HCT116 (cell line): ENCODE measurements around the gene ADAMTSL5. TPM values are rescaled to one million over a fixed set of nuclear protein-coding genes. Genes with fewer than 3 reads are reported as not detected.

ENCODE experiments used
- ATAC-seq: fragments of 200-7000 bp; cut with Tn5 transposase; 2 replicates; pipeline ENCODE4 v1.9.1; 2020; ENCODE audit warnings: mild to moderate bottlenecking, moderate library complexity
- BruUV-seq: library from RNA; stranded (reverse); fragments of 400-500 nt; replicated peaks from 2 replicates; lab custom pipeline; 2021; lab: Mats Ljungman, UMichigan
- CTCF ChIA-PET: fragments of 300-600 bp; sonication (Branson Sonifier 250); formaldehyde crosslinking; loops from one replicate; lab custom pipeline; 2021; ENCODE audit warnings: antibody characterized with exemption; lab: Charles Lee
- POLR2A ChIA-PET: fragments of 300-600, 350-600 bp; sonication (Branson Sonifier 250); formaldehyde crosslinking; loops from one replicate; lab custom pipeline; 2021; ENCODE audit warnings: antibody characterized with exemption; lab: Charles Lee
- RAD21 ChIA-PET, 2 experiments: fragments of 300-600 bp; sonication (Branson Sonifier 250); formaldehyde crosslinking; loops; one replicate each; lab custom pipeline; 2023; ENCODE audit warnings: low total read pairs in 2 of 2; ENCODE audit not compliant: uncharacterized antibody in 2 of 2, unreplicated experiment in 2 of 2, low non-redundant PET in 1 of 2; lab: Charles Lee
- DNase-seq: peaks from one replicate; pipeline ENCODE4 v3.0.0-alpha.2; 2010; ENCODE audit warnings: low read depth, low spot score
- H2AFZ ChIP-seq: fragments of 200-600 bp; shearing (Covaris generic), sonication (generic); 2 replicates; pipeline ENCODE4 v1.6.1; 2017; ENCODE audit warnings: low read depth, mixed run types, mixed read lengths, antibody characterized with exemption, low read length; ENCODE audit not compliant: poor library complexity, severe bottlenecking
- H3K27ac ChIP-seq: 2 replicates; pipeline ENCODE4 v1.5.1; 2012; ENCODE audit warnings: low read depth, low read length
- H3K27me3 ChIP-seq: fragments of 200-600 bp; sonication (generic); 2 replicates; pipeline ENCODE4 v1.6.1; 2016; ENCODE audit warnings: mixed run types, low read length, mixed read lengths; ENCODE audit not compliant: insufficient read depth
- H3K36me3 ChIP-seq, 2 experiments: fragments of 200-500 bp in 1 of 2; fragments of 200-600 bp in 1 of 2; sonication (Bioruptor generic) in 1 of 2; sonication (generic) in 1 of 2; 2 replicates each; pipeline versions ENCODE4 v1.5.1 to v1.6.1; 2014 to 2016; ENCODE audit warnings: low read length in 2 of 2, inconsistent platforms in 1 of 2, mixed read lengths in 1 of 2, mixed run types in 1 of 2; ENCODE audit not compliant: insufficient read depth in 2 of 2, control insufficient read depth in 1 of 2
- H3K4me1 ChIP-seq, 2 experiments: fragments of 200-600 bp in 1 of 2; sonication (generic) in 1 of 2; 2 replicates each; pipeline versions ENCODE4 v1.5.1 to v1.6.1; 2012 to 2017; ENCODE audit warnings: low read length in 2 of 2, inconsistent platforms in 1 of 2, mild to moderate bottlenecking in 1 of 2, mixed read lengths in 1 of 2, mixed run types in 1 of 2, moderate library complexity in 1 of 2; ENCODE audit not compliant: insufficient read depth in 2 of 2, control insufficient read depth in 1 of 2
- H3K4me2 ChIP-seq: fragments of 200-600 bp; sonication (generic); 2 replicates; pipeline ENCODE4 v1.6.1; 2017; ENCODE audit warnings: mixed run types, low read length, mixed read lengths
- H3K4me3 ChIP-seq, 2 experiments: fragments of 200-600 bp in 1 of 2; sonication (generic) in 1 of 2; replicated peaks in 1 of 2; 2 replicates each; pipeline ENCODE4 v1.5.1; 2011 to 2016; ENCODE audit warnings: low read length in 2 of 2, control low read depth in 1 of 2, low read depth in 1 of 2, mild to moderate bottlenecking in 1 of 2, mixed read lengths in 1 of 2, mixed run types in 1 of 2
- H3K79me2 ChIP-seq: fragments of 200-600 bp; sonication (generic); 2 replicates; pipeline ENCODE4 v1.6.1; 2017; ENCODE audit warnings: mild to moderate bottlenecking, mixed run types, low read length, moderate library complexity, mixed read lengths; ENCODE audit not compliant: insufficient read depth
- H3K9ac ChIP-seq: fragments of 200-600 bp; sonication (generic); 2 replicates; pipeline ENCODE4 v1.6.1; 2016; ENCODE audit warnings: low read length, mixed read lengths
- H3K9me2 ChIP-seq: fragments of 200-600 bp; sonication (generic), shearing (Covaris generic); 2 replicates; pipeline ENCODE4 v1.6.1; 2017; ENCODE audit warnings: mixed run types, mild to moderate bottlenecking, moderate library complexity; ENCODE audit not compliant: insufficient read depth
- H3K9me3 ChIP-seq, 2 experiments: fragments of 200-500 bp in 1 of 2; fragments of 200-600 bp in 1 of 2; sonication (Bioruptor generic) in 1 of 2; sonication (generic) in 1 of 2; 2 replicates each; pipeline ENCODE4 v1.6.1; 2014 to 2017; ENCODE audit warnings: low read length in 2 of 2, mixed read lengths in 2 of 2, inconsistent platforms in 1 of 2, low read depth in 1 of 2, mild to moderate bottlenecking in 1 of 2, mixed run types in 1 of 2, moderate library complexity in 1 of 2; ENCODE audit not compliant: control insufficient read depth in 1 of 2, insufficient read depth in 1 of 2
- H4K20me1 ChIP-seq: fragments of 200-600 bp; sonication (generic), shearing (Covaris generic); 2 replicates; pipeline ENCODE4 v1.6.1; 2017; ENCODE audit warnings: mixed run types, mild to moderate bottlenecking, moderate library complexity; ENCODE audit not compliant: insufficient read depth
- CBX3 ChIP-seq: IDR thresholded peaks from 2 replicates; pipeline ENCODE4 v1.6.1; 2012; ENCODE audit warnings: low read depth
- RAD21 ChIP-seq: IDR thresholded peaks from 2 replicates; pipeline ENCODE4 v1.6.1; 2012; ENCODE audit warnings: low read depth, mild to moderate bottlenecking
- SP1 ChIP-seq: IDR thresholded peaks from 2 replicates; pipeline ENCODE4 v1.6.1; 2012; ENCODE audit warnings: low read depth
- intact Hi-C: fragments of 100-400 bp; cut with micrococcal nuclease; formaldehyde crosslinking; loops from 2 replicates; pipeline ENCODE4 v1.10.0; 2022
- total RNA-seq: library from RNA; stranded (reverse); gene quantifications from one replicate; pipeline ENCODE4 v1.2.1, GENCODE V29; 2021; ENCODE audit not compliant: unreplicated experiment
- TF ChIP-seq, protein P1 (sequence below): IDR thresholded peaks from 2 replicates; pipeline ENCODE4 v1.6.1; 2011; ENCODE audit warnings: mild to moderate bottlenecking, low read length, moderate library complexity; ENCODE audit not compliant: insufficient replicate concordance; ENCODE audit errors: extremely low read depth
- TF ChIP-seq, protein P2 (sequence below): IDR thresholded peaks from 2 replicates; pipeline ENCODE4 v1.6.1; 2012; ENCODE audit warnings: low read depth
- TF ChIP-seq, protein P3 (sequence below): IDR thresholded peaks from 2 replicates; pipeline ENCODE4 v1.6.1; 2012

Gene ADAMTSL5
- total RNA-seq, 1 experiment from 2014 or later, result 24.0 TPM

DNA sequence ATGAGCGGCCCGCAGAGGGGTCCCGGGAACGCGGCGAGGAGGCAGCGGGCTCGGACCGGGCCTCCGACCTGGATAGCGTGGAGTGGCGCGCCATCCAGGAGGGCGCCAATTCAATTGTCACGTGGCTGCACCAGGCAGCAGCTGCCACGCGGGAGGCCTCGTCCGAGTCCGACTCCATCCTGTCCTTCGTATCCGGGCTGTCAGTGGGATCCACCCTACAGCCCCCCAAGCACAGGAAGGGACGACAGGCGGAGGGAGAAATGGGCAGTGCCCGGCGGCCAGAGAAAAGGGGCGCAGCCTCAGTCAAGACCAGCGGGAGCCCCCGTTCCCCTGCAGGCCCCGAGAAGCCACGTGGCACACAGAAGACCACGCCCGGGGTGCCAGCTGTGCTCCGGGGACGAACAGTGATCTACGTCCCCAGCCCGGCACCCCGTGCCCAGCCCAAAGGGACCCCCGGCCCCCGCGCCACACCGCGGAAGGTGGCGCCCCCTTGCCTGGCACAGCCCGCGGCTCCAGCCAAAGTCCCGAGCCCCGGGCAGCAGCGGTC lies 44.5 kb downstream of the ADAMTSL5 start:
- H3K9me2 ChIP-seq, result no peaks in the 10 kb centered on the region
- H3K9ac ChIP-seq, result peak overlapping the region; percentile 69
- ChIA-PET RAD21 (no interaction called here), CTCF (no interaction called here), POLR2A (no interaction called here)
- H3K79me2 ChIP-seq, result peaks cover 11% of the 10 kb centered on the region; the same call in 1 of the 2 replicates
- peak; percentile 0; the same call in 1 of the 2 replicates for ATAC-seq
- H3K27ac ChIP-seq, result peak overlapping the region; percentile 91
- H2AFZ ChIP-seq, result no peak overlapping the region
- H3K4me2 ChIP-seq, result peak overlapping the region; percentile 96
- H3K27me3 ChIP-seq, result no peaks in the 10 kb centered on the region
- no TSS peak for BruUV-seq
- intact Hi-C loops, result no loop called here
- peak overlapping the region; percentile 48 to 66 for H3K4me3 ChIP-seq
- H3K9me3 ChIP-seq, result no peaks in the 10 kb centered on the region
- no peaks in the 10 kb centered on the region; a peak in 1 of 4 replicates for H3K36me3 ChIP-seq
- peaks cover 19 to 39% of the 10 kb centered on the region in 2 experiments for H3K4me1 ChIP-seq
- TF ChIP-seq, protein P1, sequence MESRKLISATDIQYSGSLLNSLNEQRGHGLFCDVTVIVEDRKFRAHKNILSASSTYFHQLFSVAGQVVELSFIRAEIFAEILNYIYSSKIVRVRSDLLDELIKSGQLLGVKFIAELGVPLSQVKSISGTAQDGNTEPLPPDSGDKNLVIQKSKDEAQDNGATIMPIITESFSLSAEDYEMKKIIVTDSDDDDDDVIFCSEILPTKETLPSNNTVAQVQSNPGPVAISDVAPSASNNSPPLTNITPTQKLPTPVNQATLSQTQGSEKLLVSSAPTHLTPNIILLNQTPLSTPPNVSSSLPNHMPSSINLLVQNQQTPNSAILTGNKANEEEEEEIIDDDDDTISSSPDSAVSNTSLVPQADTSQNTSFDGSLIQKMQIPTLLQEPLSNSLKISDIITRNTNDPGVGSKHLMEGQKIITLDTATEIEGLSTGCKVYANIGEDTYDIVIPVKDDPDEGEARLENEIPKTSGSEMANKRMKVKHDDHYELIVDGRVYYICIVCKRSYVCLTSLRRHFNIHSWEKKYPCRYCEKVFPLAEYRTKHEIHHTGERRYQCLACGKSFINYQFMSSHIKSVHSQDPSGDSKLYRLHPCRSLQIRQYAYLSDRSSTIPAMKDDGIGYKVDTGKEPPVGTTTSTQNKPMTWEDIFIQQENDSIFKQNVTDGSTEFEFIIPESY, result no peak
- TF ChIP-seq, protein P2, sequence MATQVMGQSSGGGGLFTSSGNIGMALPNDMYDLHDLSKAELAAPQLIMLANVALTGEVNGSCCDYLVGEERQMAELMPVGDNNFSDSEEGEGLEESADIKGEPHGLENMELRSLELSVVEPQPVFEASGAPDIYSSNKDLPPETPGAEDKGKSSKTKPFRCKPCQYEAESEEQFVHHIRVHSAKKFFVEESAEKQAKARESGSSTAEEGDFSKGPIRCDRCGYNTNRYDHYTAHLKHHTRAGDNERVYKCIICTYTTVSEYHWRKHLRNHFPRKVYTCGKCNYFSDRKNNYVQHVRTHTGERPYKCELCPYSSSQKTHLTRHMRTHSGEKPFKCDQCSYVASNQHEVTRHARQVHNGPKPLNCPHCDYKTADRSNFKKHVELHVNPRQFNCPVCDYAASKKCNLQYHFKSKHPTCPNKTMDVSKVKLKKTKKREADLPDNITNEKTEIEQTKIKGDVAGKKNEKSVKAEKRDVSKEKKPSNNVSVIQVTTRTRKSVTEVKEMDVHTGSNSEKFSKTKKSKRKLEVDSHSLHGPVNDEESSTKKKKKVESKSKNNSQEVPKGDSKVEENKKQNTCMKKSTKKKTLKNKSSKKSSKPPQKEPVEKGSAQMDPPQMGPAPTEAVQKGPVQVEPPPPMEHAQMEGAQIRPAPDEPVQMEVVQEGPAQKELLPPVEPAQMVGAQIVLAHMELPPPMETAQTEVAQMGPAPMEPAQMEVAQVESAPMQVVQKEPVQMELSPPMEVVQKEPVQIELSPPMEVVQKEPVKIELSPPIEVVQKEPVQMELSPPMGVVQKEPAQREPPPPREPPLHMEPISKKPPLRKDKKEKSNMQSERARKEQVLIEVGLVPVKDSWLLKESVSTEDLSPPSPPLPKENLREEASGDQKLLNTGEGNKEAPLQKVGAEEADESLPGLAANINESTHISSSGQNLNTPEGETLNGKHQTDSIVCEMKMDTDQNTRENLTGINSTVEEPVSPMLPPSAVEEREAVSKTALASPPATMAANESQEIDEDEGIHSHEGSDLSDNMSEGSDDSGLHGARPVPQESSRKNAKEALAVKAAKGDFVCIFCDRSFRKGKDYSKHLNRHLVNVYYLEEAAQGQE, result no peak
- TF ChIP-seq, protein P3, sequence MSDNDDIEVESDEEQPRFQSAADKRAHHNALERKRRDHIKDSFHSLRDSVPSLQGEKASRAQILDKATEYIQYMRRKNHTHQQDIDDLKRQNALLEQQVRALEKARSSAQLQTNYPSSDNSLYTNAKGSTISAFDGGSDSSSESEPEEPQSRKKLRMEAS, result peak; percentile 47
- TF ChIP-seq RAD21, result no peak
- no peak for TF ChIP-seq SP1
- TF ChIP-seq CBX3, result no peak
- no peak for DNase-seq
- no peaks in the 10 kb centered on the region for H4K20me1 ChIP-seq
